Spleen (tissue), 7 donors: Measurements from ENCODE around the gene UST.

ENCODE experiments used
- POLR2A ChIP-seq, 3 donors: fragments of 450-650 bp; IDR thresholded peaks; one replicate each; pipeline ENCODE4 v1.5.1; 2017; ENCODE audit warnings: antibody characterized with exemption in 3 of 3, mild to moderate bottlenecking in 1 of 3
- POLR2AphosphoS5 ChIP-seq, 3 donors: sonication (generic); formaldehyde crosslinking; IDR thresholded peaks; one replicate each; pipeline ENCODE4 v1.5.1; 2017; ENCODE audit warnings: antibody characterized with exemption in 3 of 3
- TF ChIP-seq, protein P1 (sequence below), 11 experiments: fragments of 200-600 bp in 7 of 11; fragments of 450-650 bp in 4 of 11; sonication (generic) in 4 of 11; IDR thresholded peaks in 8 of 11; conservative IDR thresholded peaks in 3 of 11; 1 replicate in 7 of 11; 2 replicates in 4 of 11; pipeline versions ENCODE4 v1.4.0 to v1.8.0; 2016 to 2021; ENCODE audit warnings: antibody characterized with exemption in 11 of 11, inconsistent platforms in 4 of 11, mild to moderate bottlenecking in 1 of 11
- donor health status: DM: no; HTN: no; CAD: no; lungs with moderate emphysema.
- donor health status: DM: no; HTN: no; CAD: no.
- donor health status: DM: no; HTN: no; CAD: no.

DNA sequence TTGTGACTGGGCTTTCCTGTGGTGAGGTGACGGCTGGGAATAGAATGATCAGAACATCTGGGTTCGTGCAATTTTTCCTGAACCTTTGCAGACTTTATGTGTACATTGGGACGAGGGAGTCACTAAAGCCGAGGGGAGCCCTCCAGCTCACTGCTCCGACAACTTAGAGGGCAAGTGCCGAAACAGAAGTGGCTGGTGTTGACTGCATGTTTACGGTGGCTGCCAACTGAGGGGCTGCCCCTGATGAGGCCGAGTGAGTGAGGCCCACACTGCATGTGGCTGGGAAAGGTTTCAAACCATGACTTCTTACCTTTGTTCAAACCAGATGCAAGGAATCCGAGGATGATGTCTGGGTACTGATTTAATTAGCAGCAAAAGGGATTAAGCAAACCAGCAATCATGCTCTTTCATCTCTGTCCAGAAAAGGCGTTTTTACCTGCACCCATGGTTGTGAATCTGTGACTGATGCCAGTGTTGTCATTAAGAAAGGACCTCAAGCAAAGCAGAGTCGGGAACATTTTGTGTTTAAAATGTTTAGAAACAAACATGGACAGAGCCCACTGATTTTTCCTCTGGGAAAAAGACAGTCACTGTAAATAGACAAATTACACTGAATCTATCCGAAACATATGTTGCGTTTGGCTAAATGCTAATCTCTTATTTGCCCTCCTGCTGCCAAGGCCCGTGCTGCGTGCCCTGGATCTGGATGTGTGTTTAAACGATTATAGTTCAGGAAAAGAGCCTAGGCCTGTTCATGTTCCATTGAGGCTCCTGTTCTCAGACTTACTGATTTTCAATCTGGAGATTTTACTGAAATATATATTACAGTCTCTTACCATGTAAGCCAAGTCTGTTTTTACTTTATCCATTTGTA, 105.1 kb downstream of the UST start:
- no peak for TF ChIP-seq POLR2A (IDR thresholded peaks at IDR 0.05)
- TF ChIP-seq, protein P1, sequence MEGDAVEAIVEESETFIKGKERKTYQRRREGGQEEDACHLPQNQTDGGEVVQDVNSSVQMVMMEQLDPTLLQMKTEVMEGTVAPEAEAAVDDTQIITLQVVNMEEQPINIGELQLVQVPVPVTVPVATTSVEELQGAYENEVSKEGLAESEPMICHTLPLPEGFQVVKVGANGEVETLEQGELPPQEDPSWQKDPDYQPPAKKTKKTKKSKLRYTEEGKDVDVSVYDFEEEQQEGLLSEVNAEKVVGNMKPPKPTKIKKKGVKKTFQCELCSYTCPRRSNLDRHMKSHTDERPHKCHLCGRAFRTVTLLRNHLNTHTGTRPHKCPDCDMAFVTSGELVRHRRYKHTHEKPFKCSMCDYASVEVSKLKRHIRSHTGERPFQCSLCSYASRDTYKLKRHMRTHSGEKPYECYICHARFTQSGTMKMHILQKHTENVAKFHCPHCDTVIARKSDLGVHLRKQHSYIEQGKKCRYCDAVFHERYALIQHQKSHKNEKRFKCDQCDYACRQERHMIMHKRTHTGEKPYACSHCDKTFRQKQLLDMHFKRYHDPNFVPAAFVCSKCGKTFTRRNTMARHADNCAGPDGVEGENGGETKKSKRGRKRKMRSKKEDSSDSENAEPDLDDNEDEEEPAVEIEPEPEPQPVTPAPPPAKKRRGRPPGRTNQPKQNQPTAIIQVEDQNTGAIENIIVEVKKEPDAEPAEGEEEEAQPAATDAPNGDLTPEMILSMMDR (IDR thresholded peaks at IDR 0.05 in 8 of 11, conservative IDR thresholded peaks at IDR 0.05 in 3 of 11): no peak
- no peak for TF ChIP-seq POLR2AphosphoS5 (IDR thresholded peaks at IDR 0.05)
